Tibial nerve (tissue), 4 donors: Measurements from ENCODE around the gene CAPN1. TPM values are rescaled to one million over a fixed set of nuclear protein-coding genes. Genes with fewer than 3 reads are reported as not detected.

ENCODE experiments used
- DNase-seq, 2 donors: peaks; one replicate each; pipeline ENCODE4 v3.0.0-alpha.2; 2019; ENCODE audit warnings: low spot score in 2 of 2
- H3K27ac ChIP-seq, 4 donors: fragments of 200-600 bp; sonication (generic) in 3 of 4; one replicate each; pipeline ENCODE4 v1.5.1; 2017 to 2019; ENCODE audit warnings: mild to moderate bottlenecking in 1 of 4
- H3K27me3 ChIP-seq, 2 donors: fragments of 200-600 bp; sonication (generic) in 1 of 2; one replicate each; pipeline versions ENCODE4 v1.5.1 to v1.6.0; 2017 to 2019
- H3K36me3 ChIP-seq, 3 donors: fragments of 200-600 bp; sonication (generic); one replicate each; pipeline ENCODE4 v1.5.1; 2018 to 2019
- H3K4me1 ChIP-seq, 4 donors: fragments of 200-600 bp; sonication (generic) in 3 of 4; one replicate each; pipeline ENCODE4 v1.5.1; 2017 to 2019
- H3K4me3 ChIP-seq, 4 donors: fragments of 200-600 bp; sonication (generic) in 3 of 4; one replicate each; pipeline ENCODE4 v1.5.1; 2017 to 2019; ENCODE audit warnings: mild to moderate bottlenecking in 1 of 4, moderate library complexity in 1 of 4
- H3K9me3 ChIP-seq, 4 donors: fragments of 200-600 bp; sonication (generic) in 3 of 4; one replicate each; pipeline ENCODE4 v1.5.1; 2017 to 2019
- CTCF ChIP-seq, 5 experiments: fragments of 200-600 bp in 3 of 5; fragments of 450-650 bp in 2 of 5; sonication (generic) in 3 of 5; IDR thresholded peaks; one replicate each; pipeline ENCODE4 v1.5.1; 2016 to 2019; ENCODE audit warnings: antibody characterized with exemption in 5 of 5, mild to moderate bottlenecking in 3 of 5, moderate library complexity in 2 of 5
- EP300 ChIP-seq, 2 donors: sonication (generic); formaldehyde crosslinking; IDR thresholded peaks; one replicate each; pipeline ENCODE4 v1.6.1; 2017; ENCODE audit warnings: antibody characterized with exemption in 2 of 2, mild to moderate bottlenecking in 1 of 2
- POLR2A ChIP-seq, 2 donors: fragments of 450-650 bp; IDR thresholded peaks; one replicate each; pipeline ENCODE4 v1.6.1; 2017; ENCODE audit warnings: antibody characterized with exemption in 2 of 2, mild to moderate bottlenecking in 2 of 2, moderate library complexity in 2 of 2
- whole genome bisulfite sequencing, 2 donors: methylation state at CpG; one replicate each; pipeline ENCODE4 v1.1.5; 2018; 5-methylcytosine and 5-hydroxymethylcytosine counted together
- total RNA-seq, 4 donors: library from RNA; depleted of rRNA; stranded (reverse); fragments of >200 nt; gene quantifications; one replicate each; pipeline ENCODE4 v1.1.0, GENCODE V29; 2016

Gene CAPN1
- total RNA-seq, 4 donors from 2014 or later = 108 to 209 (median 150) TPM

GRCh38 chr11:65159012-65159411 is 22.7 kb upstream of the CAPN1 start:
- H3K27ac ChIP-seq = no peak overlapping the region
- no peaks in the 10 kb centered on the region for H3K9me3 ChIP-seq
- WGBS, 2 donors = 75 to 78% methylated on average over 5 of the region's 5 CpGs
- H3K4me3 ChIP-seq = no peak overlapping the region
- H3K36me3 ChIP-seq = no peaks in the 10 kb centered on the region
- no peaks in the 10 kb centered on the region for H3K4me1 ChIP-seq
- H3K27me3 ChIP-seq = no peaks in the 10 kb centered on the region
- no peak for DNase-seq
- TF ChIP-seq EP300 (IDR thresholded peaks at IDR 0.05) (no peak), CTCF (IDR thresholded peaks at IDR 0.05) (no peak), POLR2A (IDR thresholded peaks at IDR 0.05) (no peak)

- H3K4me1 ChIP-seq = peaks cover 0 to 3% (median 0%) of the 10 kb centered on the region in 4 donors
- H3K27ac ChIP-seq = no peak overlapping the region
- H3K36me3 ChIP-seq = no peaks in the 10 kb centered on the region
- no peak for DNase-seq
- WGBS, 2 donors = 81 to 83% methylated on average over 3 of the region's 3 CpGs
- no peaks in the 10 kb centered on the region for H3K9me3 ChIP-seq
- H3K4me3 ChIP-seq = no peak overlapping the region
- TF ChIP-seq CTCF (IDR thresholded peaks at IDR 0.05) (no peak), EP300 (IDR thresholded peaks at IDR 0.05) (no peak), POLR2A (IDR thresholded peaks at IDR 0.05) (no peak)
- no peaks in the 10 kb centered on the region for H3K27me3 ChIP-seq
Measured at GRCh38 chr11:65160643-65161042, 21.1 kb upstream of the CAPN1 start.

GRCh38 chr11:65163684-65164083 is 18.0 kb upstream of the CAPN1 start:
- H3K4me1 ChIP-seq = peaks cover 0 to 12% (median 0%) of the 10 kb centered on the region in 4 donors
- H3K27me3 ChIP-seq = no peaks in the 10 kb centered on the region
- H3K27ac ChIP-seq = no peak overlapping the region
- 77 to 83% methylated on average over 2 of the region's 2 CpGs for WGBS, 2 donors
- DNase-seq = no peak
- no peaks in the 10 kb centered on the region for H3K9me3 ChIP-seq
- H3K4me3 ChIP-seq = no peak overlapping the region
- no peaks in the 10 kb centered on the region for H3K36me3 ChIP-seq
- TF ChIP-seq POLR2A (IDR thresholded peaks at IDR 0.05) = no peak
- no peak for TF ChIP-seq CTCF (IDR thresholded peaks at IDR 0.05)
- TF ChIP-seq EP300 (IDR thresholded peaks at IDR 0.05) = no peak

- Histone ChIP-seq H3K36me3 (no peaks in the 10 kb centered on the region), H3K27me3 (no peaks in the 10 kb centered on the region), H3K27ac (peak overlapping the region in 3 of 4 donors; percentile 64 to 80 (median 80)), H3K4me1 (peaks cover 0 to 12% (median 0%) of the 10 kb centered on the region in 4 donors), H3K4me3 (peak overlapping the region; percentile 18 to 45 (median 34)), H3K9me3 (no peaks in the 10 kb centered on the region)
- WGBS, 2 donors = 18 to 20% methylated on average over 31 of the region's 31 CpGs
- no peak for TF ChIP-seq EP300 (IDR thresholded peaks at IDR 0.05)
- no peak for TF ChIP-seq CTCF (IDR thresholded peaks at IDR 0.05)
- TF ChIP-seq POLR2A (IDR thresholded peaks at IDR 0.05) = no peak
- DNase-seq = peak in 1 of 2 donors; percentile 14
Measured at GRCh38 chr11:65165410-65166317, 16.1 kb upstream of the CAPN1 start.

- no peak for DNase-seq
- peak overlapping the region in 1 of 4 donors; percentile 50 for H3K27ac ChIP-seq
- peaks cover 0 to 12% (median 0%) of the 10 kb centered on the region in 4 donors for H3K4me1 ChIP-seq
- no peaks in the 10 kb centered on the region for H3K36me3 ChIP-seq
- 80 to 90% methylated on average over 3 of the region's 3 CpGs for WGBS, 2 donors
- no peaks in the 10 kb centered on the region for H3K27me3 ChIP-seq
- no peak overlapping the region for H3K4me3 ChIP-seq
- no peaks in the 10 kb centered on the region for H3K9me3 ChIP-seq
- no peak for TF ChIP-seq EP300 (IDR thresholded peaks at IDR 0.05)
- no peak for TF ChIP-seq CTCF (IDR thresholded peaks at IDR 0.05)
- TF ChIP-seq POLR2A (IDR thresholded peaks at IDR 0.05) = no peak
Measured at GRCh38 chr11:65166893-65167292, 14.8 kb upstream of the CAPN1 start.
